ENCODE data around the gene GRN.

GRN gene

GRCh38 chr17:44359458-44360143 lies 14.5 kb downstream of the GRN start:
- peaks cover 43% of the 10 kb centered on the region for H4K20me1 ChIP-seq (ENCODE audit: insufficient read depth, low read length)
- peaks cover 16% of the 10 kb centered on the region for H3K4me1 ChIP-seq (ENCODE audit: insufficient read depth, low read length)
- no peaks in the 10 kb centered on the region for H3K9me3 ChIP-seq (ENCODE audit: insufficient read depth, low read length, severe bottlenecking)
- H2AFZ ChIP-seq (ENCODE audit: low read depth, low read length): no peak overlapping the region
- TF ChIP-seq CTCF (IDR thresholded peaks at IDR 0.05; ENCODE audit: borderline replicate concordance, extremely low read depth, low read length, poor library complexity, severe bottlenecking) (no peak), EZH2 (IDR thresholded peaks at IDR 0.05; ENCODE audit: borderline replicate concordance, low read depth, low read length, severe bottlenecking) (no peak)
- no peak overlapping the region for H3K4me2 ChIP-seq (ENCODE audit: insufficient read depth, low read length)
- peaks cover 12% of the 10 kb centered on the region for H3K79me2 ChIP-seq (ENCODE audit: insufficient read depth, low read length)
- no peak for DNase-seq
- peaks cover 4% of the 10 kb centered on the region; the same call in 1 of the 2 replicates for H3K36me3 ChIP-seq (ENCODE audit: insufficient read depth, low read length)
- no peak overlapping the region for H3K9ac ChIP-seq (ENCODE audit: low read depth, low read length)
- no peak overlapping the region for H3K4me3 ChIP-seq (ENCODE audit: low read depth in 1 of 2, low read length in 2 of 2)
- no peak for ATAC-seq (ENCODE audit: insufficient read depth, low read depth)
- no peaks in the 10 kb centered on the region for H3K27me3 ChIP-seq (ENCODE audit: insufficient read depth, low read length, poor library complexity)
- H3K27ac ChIP-seq (ENCODE audit: low read length): no peak overlapping the region

- ATAC-seq (ENCODE audit: insufficient read depth, low read depth): no peak
- Histone ChIP-seq H3K9me3 (ENCODE audit: insufficient read depth, low read length, severe bottlenecking) (no peaks in the 10 kb centered on the region), H3K4me2 (ENCODE audit: insufficient read depth, low read length) (no peak overlapping the region), H2AFZ (ENCODE audit: low read depth, low read length) (no peak overlapping the region), H3K4me3 (ENCODE audit: low read depth in 1 of 2, low read length in 2 of 2) (no peak overlapping the region), H4K20me1 (ENCODE audit: insufficient read depth, low read length) (peaks cover 43% of the 10 kb centered on the region), H3K36me3 (ENCODE audit: insufficient read depth, low read length) (0 out of 2 replicates have a peak, but pooled peaks cover 4% of the 10 kb centered on the region), H3K79me2 (ENCODE audit: insufficient read depth, low read length) (peaks cover 12% of the 10 kb centered on the region), H3K27ac (ENCODE audit: low read length) (no peak overlapping the region), H3K27me3 (ENCODE audit: insufficient read depth, low read length, poor library complexity) (peaks cover 4% of the 10 kb centered on the region), H3K4me1 (ENCODE audit: insufficient read depth, low read length) (peaks cover 16% of the 10 kb centered on the region), H3K9ac (ENCODE audit: low read depth, low read length) (no peak overlapping the region)
- no peak for TF ChIP-seq EZH2 (IDR thresholded peaks at IDR 0.05; ENCODE audit: borderline replicate concordance, low read depth, low read length, severe bottlenecking)
- TF ChIP-seq CTCF (IDR thresholded peaks at IDR 0.05; ENCODE audit: borderline replicate concordance, extremely low read depth, low read length, poor library complexity, severe bottlenecking): no peak
- no peak for DNase-seq
Measured at GRCh38 chr17:44360144-44360533, 15.0 kb downstream of the GRN start.

- no peak overlapping the region for H3K4me3 ChIP-seq (ENCODE audit: low read depth in 1 of 2, low read length in 2 of 2)
- 0 out of 2 replicates have a peak, but pooled peaks cover 1% of the 10 kb centered on the region for H3K36me3 ChIP-seq (ENCODE audit: insufficient read depth, low read length)
- DNase-seq: no peak
- H3K4me2 ChIP-seq (ENCODE audit: insufficient read depth, low read length): no peak overlapping the region; the same call in 1 of the 2 replicates
- peaks cover 16% of the 10 kb centered on the region for H3K4me1 ChIP-seq (ENCODE audit: insufficient read depth, low read length)
- no peaks in the 10 kb centered on the region for H3K9me3 ChIP-seq (ENCODE audit: insufficient read depth, low read length, severe bottlenecking)
- no peak overlapping the region for H3K9ac ChIP-seq (ENCODE audit: low read depth, low read length)
- ATAC-seq (ENCODE audit: insufficient read depth, low read depth): no peak
- TF ChIP-seq EZH2 (IDR thresholded peaks at IDR 0.05; ENCODE audit: borderline replicate concordance, low read depth, low read length, severe bottlenecking) (no peak), CTCF (IDR thresholded peaks at IDR 0.05; ENCODE audit: borderline replicate concordance, extremely low read depth, low read length, poor library complexity, severe bottlenecking) (no peak)
- H3K79me2 ChIP-seq (ENCODE audit: insufficient read depth, low read length): peaks cover 12% of the 10 kb centered on the region
- peaks cover 4% of the 10 kb centered on the region for H3K27me3 ChIP-seq (ENCODE audit: insufficient read depth, low read length, poor library complexity)
- H2AFZ ChIP-seq (ENCODE audit: low read depth, low read length): no peak overlapping the region
- no peak overlapping the region for H3K27ac ChIP-seq (ENCODE audit: low read length)
- H4K20me1 ChIP-seq (ENCODE audit: insufficient read depth, low read length): peaks cover 43% of the 10 kb centered on the region
Measured at GRCh38 chr17:44360826-44361225, 15.7 kb downstream of the GRN start.
